Activated CD4-positive, alpha-beta T cell treated with anti-CD3 and anti-CD28 coated beads, Interleukin-10, Interleukin-2, amounts not matched to agents 100 ng/mL and 50 ng/mL, durations not matched to agents 16 hours and 8 hours (primary cell): ENCODE results near the gene FERMT3.

Source experiments
- DNase-seq: peaks from one replicate; pipeline ENCODE4 v3.0.0-alpha.2; 2020

Gene FERMT3

GRCh38 chr11:64222651-64223000, 16.1 kb downstream of the FERMT3 start:
- no peak for DNase-seq

GRCh38 chr11:64223001-64223651, 16.6 kb downstream of the FERMT3 start:
- DNase-seq, result no peak

- DNase-seq, result no peak
Observed at GRCh38 chr11:64224151-64224890, 17.8 kb downstream of the FERMT3 start.

GRCh38 chr11:64224891-64225607, 18.5 kb downstream of the FERMT3 start:
- no peak for DNase-seq

DNA sequence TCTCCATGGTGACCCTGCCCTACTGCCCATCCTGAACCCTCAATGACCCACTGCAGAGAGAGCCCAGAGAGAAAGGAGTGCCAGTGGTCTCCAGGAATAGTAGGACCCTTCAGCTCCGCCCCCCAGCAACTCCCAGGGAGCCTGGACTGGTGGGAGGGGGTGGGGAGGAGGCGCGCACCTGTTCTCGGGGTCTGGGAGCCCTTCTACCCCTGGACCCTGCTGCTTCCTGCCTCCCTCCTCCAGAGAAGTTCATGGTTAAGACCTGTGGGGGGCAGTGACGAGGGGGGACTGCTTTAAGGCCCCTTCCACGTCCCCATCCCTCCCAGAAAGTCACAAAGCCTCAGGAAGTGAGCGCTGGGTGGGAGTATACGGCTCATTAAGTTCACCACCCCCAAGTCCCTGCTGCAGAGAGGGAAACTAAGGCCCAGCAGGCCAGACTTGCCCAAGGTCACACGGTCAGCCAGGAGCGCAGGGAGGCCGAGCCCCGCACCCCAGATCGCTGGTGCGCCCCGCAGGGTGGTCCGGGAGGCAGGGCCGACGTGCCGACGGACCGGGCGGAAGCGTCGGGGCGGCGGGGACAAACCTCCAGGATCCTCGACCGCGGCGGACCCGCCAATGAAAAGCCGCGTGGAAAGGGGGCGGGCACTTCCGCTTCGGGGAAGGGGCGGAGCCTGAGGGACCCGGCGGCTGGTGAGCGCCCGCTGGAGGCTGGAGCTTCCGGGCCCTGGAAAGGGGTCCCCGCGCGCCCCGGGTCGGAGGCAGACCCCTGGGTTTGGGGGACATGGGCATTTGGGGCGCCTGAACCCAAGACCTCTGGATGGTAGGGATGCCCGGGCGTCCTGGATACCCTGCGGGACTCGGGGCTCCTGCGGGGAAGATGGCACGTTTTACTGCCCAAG, 19.3 kb downstream of the FERMT3 start, which contains the start of the genes NUDT22 and TRPT1:
NUDT22 (plus strand) TSS at position 667 of the 899 bp plus-strand sequence. CDS start 379 bp downstream, outside the sequence.
TRPT1 (minus strand) TSS at position 579 of the 899 bp plus-strand sequence; CDS start at position 253, 326 bp downstream.
- DNase-seq, result peak; percentile 94

GRCh38 chr11:64226507-64227051, 20.1 kb downstream of the FERMT3 start:
- peak; percentile 80 for DNase-seq

DNA sequence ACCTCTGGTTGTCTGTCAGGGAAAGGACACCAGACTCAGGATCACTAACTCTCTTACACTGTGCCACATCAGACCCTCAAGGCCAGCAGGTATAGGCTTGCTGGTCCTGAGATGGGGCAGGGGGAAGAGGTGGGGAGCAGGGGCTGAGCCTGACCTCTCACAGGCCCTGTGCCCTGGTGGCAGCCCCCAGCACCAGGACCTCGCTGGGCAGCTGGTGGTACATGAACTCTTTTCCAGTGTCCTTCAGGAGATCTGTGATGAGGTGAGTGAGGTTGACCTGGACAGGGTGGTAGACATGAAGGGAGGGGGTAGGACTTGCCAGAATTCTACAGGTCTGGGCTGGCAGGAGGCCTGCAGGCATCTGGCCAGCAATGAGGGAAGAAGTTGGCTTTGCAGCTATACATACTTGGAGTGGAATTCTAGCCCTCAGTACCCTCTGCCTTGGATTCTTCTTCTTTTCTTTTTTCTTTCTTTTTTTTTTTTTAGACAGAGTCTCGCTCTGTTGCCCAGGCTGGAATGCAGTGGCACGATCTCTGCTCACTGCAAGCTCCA, 21.0 kb downstream of the FERMT3 start:
- no peak for DNase-seq

- DNase-seq, result no peak
Observed at GRCh38 chr11:64229090-64229743, 22.7 kb downstream of the FERMT3 start.

GRCh38 chr11:64229744-64230170, 23.2 kb downstream of the FERMT3 start:
- no peak for DNase-seq

DNA sequence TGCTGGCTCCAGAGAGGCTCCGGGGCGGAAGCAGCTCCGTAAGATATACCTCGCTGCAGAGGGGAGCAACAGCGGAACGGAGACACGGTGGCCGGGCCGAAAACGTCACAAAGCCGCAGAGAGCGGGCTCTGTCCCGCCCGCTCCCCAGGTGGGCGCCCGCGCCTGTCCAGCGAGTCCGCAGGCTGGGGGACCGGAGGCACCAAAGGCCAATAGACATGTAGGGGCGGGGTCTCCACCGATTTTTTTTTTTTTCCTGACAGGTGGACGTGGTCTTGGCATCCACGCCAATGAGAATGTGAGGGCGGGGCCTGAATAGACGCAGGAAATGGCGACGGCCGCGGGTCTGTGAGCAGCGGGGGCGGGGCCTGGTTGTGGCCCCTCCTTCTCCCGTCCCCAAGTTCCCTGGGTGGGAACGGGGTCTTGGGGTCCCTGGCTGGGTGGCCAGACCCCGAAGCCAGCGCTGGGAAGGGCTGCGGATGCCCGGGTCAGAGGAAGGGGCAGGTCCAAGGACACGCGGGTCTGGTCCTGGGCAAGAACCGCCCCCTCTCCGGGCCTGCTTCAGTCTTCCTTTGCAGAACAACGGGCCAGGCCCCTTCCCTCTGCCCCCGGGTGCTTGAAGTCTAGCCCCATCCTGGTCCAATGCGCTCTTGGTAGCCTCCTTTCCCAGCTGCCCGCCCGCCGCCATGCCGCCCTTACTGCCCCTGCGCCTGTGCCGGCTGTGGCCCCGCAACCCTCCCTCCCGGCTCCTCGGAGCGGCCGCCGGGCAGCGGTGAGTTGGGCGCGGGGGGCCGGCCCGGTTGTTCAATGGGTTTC, 23.9 kb downstream of the FERMT3 start, which contains the start of gene DNAJC4:
DNAJC4 (plus strand) TSS at position 378 of the 814 bp plus-strand sequence; CDS start at position 685, 307 bp downstream.
- peak; percentile 94 for DNase-seq

GRCh38 chr11:64230985-64231365, 24.5 kb downstream of the FERMT3 start:
- DNase-seq, result no peak

DNA sequence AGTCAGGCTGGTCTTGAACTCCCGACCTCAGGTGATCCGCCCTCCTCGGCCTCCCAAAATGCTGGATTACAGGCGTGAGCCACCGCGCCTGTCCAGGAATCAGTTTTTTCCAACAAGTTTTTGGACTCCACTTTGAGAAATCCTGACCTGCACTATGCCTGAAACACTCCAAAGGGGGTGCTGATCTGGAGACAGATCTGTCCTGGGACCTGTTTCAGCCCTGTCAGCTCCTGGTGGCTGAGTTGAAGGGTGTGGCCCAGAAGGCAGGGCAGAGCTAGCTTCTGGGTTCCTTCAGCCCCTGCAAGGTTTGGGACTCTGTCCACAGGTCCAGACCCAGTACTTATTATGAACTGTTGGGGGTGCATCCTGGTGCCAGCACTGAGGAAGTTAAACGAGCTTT, 25.0 kb downstream of the FERMT3 start:
- no peak for DNase-seq

DNA sequence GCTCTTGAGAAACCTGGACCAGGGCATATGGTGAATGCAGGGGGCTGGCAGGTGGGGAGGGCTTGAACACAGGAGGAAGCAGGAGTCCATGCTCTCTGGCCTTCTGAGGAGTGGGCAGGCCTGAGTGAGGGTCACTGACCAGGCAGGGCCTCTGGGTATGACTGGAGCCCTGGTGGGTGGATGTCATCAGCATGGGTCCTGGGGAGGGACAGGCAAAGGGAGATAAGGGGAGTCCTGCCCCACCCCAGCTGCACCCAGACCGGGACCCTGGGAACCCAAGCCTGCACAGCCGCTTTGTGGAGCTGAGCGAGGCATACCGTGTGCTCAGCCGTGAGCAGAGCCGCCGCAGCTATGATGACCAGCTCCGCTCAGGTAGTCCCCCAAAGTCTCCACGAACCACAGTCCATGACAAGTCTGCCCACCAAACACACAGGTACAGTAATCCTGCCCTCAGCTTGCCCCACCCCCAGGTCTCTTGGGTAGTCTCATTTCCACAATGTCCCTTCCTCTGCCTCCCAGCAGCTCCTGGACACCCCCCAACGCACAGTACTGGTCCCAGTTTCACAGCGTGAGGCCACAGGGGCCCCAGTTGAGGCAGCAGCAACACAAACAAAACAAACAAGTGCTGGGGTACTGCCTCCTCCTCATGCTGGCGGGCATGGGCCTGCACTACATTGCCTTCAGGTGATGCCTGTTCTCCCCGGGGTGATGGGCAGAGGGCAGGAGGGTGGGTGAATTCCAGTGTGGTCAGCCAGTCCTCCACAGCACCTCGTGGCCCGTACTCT, 25.9 kb downstream of the FERMT3 start:
- DNase-seq, result no peak

- no peak for DNase-seq
Observed at GRCh38 chr11:64232967-64233315, 26.4 kb downstream of the FERMT3 start.

- peak; percentile 82 for DNase-seq
Observed at GRCh38 chr11:64233913-64234586, 27.5 kb downstream of the FERMT3 start, which contains the start of gene VEGFB. Gene VEGFB (plus strand): TSS chr11:64234584. CDS start chr11:64234834, 250 bp downstream.

- peak; percentile 50 for DNase-seq
Observed at GRCh38 chr11:64234647-64235379, 28.3 kb downstream of the FERMT3 start.

DNA sequence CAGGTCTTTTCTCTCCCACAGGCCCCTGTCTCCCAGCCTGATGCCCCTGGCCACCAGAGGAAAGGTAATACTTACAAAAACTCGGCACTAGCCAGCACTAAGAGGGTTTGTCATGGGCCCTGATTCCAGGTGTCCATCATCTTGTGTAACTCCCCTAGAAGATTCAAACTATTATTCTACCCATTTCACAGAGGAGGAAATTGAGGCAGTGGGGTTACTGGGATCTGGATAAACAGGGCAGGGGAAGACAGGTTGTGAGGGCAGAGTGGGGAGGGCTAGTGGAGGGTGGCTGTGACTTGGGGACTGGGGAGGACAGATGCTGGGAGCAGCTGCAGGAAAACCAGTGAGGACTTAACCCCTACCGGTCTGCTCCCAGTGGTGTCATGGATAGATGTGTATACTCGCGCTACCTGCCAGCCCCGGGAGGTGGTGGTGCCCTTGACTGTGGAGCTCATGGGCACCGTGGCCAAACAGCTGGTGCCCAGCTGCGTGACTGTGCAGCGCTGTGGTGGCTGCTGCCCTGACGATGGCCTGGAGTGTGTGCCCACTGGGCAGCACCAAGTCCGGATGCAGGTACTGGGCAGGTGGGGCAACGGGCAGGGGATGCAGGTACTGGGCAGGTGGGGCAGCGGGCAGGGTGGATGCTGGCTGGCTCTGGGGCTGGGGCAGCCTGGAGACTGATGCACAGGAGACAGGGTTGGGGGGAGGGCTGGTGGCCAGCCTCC, 29.1 kb downstream of the FERMT3 start:
- DNase-seq, result no peak
